ENCODE measurements around the gene GAL3ST1.

The GAL3ST1 gene

GRCh38 chr22:30611197-30611596 is 36.7 kb upstream of the GAL3ST1 start:
- FAIRE-seq (no peak), DNase-seq (ENCODE audit: insufficient read length, low spot score) (no peak)
- TF ChIP-seq CTCF (IDR thresholded peaks at IDR 0.05; ENCODE audit: insufficient read depth, missing control alignments) = no peak

GRCh38 chr22:30610299-30610698 is 35.8 kb upstream of the GAL3ST1 start:
- DNase-seq (ENCODE audit: insufficient read length, low spot score) = no peak
- no peak for TF ChIP-seq CTCF (IDR thresholded peaks at IDR 0.05; ENCODE audit: insufficient read depth, missing control alignments)
- no peak for FAIRE-seq

DNA sequence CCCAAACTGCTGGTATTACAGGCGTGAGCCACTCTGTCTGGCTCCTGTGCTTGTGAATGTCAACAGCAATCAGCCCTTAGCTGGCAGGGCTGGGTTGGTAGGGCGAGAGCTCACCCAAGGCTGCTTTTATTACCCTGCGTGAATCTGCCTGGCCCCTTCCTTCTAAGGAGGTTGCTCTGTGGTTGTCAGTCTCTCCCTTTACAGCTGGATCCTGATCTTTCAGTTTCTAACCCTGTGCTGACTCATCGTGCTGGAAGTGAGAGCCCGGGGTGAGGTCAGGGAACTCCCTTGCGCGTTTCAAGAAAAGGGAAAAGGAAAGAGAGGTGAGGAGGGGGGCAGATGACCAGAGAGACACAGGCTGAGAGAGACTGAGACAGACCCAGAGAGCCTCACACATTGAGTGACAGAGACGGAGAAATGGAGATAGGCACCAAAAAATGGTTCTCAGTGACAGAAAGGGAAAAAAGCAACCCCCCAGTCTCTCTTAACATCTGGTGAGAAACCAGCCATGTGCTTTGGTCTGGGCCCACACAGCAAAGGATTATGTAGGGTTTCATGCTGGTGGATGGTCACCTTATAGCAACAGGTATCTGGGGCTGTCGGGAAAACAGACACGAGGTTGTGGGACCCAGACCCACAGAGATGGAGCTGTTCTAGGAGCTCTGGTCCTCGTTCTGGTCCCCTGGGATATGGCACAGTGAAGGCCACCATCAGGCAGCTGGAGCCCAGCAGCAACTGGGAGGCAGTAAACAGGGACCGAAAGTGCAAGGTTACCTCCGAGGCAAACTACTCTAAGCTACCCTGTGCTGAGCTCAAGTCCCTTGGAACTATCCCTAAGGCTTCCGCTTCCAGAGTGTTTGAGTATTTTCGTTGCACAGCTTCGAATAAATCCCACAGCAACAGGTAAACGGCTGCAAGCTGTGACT is 35.1 kb upstream of the GAL3ST1 start:
- no peak for TF ChIP-seq CTCF (IDR thresholded peaks at IDR 0.05; ENCODE audit: insufficient read depth, missing control alignments)
- no peak for DNase-seq (ENCODE audit: insufficient read length, low spot score)
- FAIRE-seq = no peak

GRCh38 chr22:30607939-30608338 is 33.5 kb upstream of the GAL3ST1 start:
- TF ChIP-seq CTCF (IDR thresholded peaks at IDR 0.05; ENCODE audit: insufficient read depth, missing control alignments) = no peak
- DNase-seq (ENCODE audit: insufficient read length, low spot score) (no peak), FAIRE-seq (no peak)

DNA sequence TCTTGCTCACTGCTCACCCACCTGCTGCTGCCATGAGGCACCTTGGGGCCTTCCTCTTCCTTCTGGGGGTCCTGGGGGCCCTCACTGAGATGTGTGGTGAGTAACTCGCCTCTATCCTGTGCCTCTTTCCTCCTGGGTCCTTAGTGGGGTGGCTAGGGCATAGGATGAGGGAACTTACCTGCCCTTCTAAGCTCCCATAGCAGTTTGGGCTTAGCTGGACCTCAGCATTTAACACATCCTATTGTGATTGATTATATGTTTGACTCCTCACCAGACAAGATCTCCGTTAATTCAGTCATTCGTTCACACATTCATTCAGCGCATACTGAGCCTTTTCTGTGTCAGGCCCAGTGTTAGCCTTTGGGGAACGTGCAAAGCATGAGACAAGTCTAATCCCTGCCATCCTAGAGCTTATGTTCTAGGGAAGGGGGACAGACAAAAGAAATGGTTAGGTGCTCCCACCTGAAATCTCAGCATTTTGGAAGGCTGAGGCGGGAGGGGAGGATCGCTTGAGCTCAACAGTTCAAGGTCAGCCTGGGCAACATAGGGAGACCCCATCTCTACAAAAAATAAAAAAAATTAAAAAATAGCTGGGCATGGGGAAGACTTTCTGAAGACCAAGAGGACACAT is 33.0 kb upstream of the GAL3ST1 start:
- no peak for TF ChIP-seq CTCF (IDR thresholded peaks at IDR 0.05; ENCODE audit: insufficient read depth, missing control alignments)
- no peak for FAIRE-seq
- DNase-seq (ENCODE audit: insufficient read length, low spot score) = no peak

DNA sequence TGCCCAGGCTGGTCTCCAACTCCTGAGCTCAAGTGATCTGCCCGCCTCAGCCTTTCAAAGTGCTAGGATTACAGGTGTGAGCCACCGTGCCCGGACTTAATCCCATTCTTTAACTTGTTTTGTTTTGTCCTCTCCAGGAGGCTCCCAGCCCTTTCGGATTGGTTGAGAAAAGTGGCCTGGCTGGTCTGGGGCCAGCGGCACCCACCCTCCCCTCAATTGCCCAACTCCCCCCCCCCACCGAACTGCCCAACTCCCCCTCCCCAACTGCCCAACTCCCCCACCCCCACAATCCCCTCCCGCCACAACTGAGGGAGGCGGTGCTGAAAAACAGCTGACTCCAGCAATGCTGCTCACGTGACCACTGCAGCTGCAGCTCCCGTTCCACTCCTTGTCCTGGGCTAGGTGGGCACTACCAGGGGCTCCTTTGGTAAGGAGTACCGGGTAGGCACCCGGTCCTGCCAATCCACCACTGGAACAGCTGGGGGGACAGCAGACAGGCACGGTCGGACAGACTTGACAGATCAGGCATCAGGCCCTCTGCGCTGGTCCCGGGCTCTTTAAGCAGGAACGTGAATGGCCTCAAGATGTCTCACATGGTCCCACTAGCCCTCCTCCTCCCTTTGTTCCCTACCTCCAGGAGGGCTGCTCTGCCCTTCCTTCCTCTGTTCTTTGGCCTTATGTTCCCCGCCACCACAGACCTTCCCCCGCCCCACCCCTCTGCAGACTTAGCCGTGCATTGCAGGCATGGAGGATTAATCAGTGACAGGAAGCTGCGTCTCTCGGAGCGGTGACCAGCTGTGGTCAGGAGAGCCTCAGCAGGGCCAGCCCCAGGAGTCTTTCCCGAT is 32.2 kb upstream of the GAL3ST1 start, which contains the start of gene TCN2:
Gene TCN2, plus strand, starts transcription at position 720 of the 845 bp plus-strand sequence. CDS start 158 bp downstream, outside the sequence.
- DNase-seq (ENCODE audit: insufficient read length, low spot score) (peak; percentile 25), FAIRE-seq (no peak)
- no peak for TF ChIP-seq CTCF (IDR thresholded peaks at IDR 0.05; ENCODE audit: insufficient read depth, missing control alignments)

Measured in D721Med (cell line).